HG02798 (cell line): ENCODE measurements around the gene ACBD7.
A peak's percentile ranks its signal among the peaks of the same experiment; 100 is the strongest.

Source experiments
- ATAC-seq: cut with Tn5 transposase; IDR thresholded peaks from one replicate; pipeline ENCODE4 v1.9.1; 2021; ENCODE audit warnings: mild to moderate bottlenecking; ENCODE audit not compliant: unreplicated experiment, poor library complexity

Gene ACBD7

GRCh38 chr10:15088428-15089261 lies at the start of gene ACBD7:
Gene ACBD7, minus strand, starts transcription at chr10:15088776. Its CDS starts 48 bp downstream, at chr10:15088728.
- ATAC-seq: peak; percentile 99

- no peak for ATAC-seq
Observed at GRCh38 chr10:15137636-15138035, 49.1 kb upstream of the ACBD7 start.

- no peak for ATAC-seq
Observed at GRCh38 chr10:15137036-15137359, 48.4 kb upstream of the ACBD7 start.

- ATAC-seq: no peak
Observed at GRCh38 chr10:15136129-15137035, 47.8 kb upstream of the ACBD7 start.

- ATAC-seq: no peak
Observed at GRCh38 chr10:15131330-15131729, 42.8 kb upstream of the ACBD7 start.

GRCh38 chr10:15124908-15125307 lies 36.3 kb upstream of the ACBD7 start:
- no peak for ATAC-seq

- ATAC-seq: no peak
Observed at GRCh38 chr10:15124190-15124589, 35.6 kb upstream of the ACBD7 start.

GRCh38 chr10:15123749-15124184 lies 35.2 kb upstream of the ACBD7 start:
- no peak for ATAC-seq

GRCh38 chr10:15122477-15123030 lies 34.0 kb upstream of the ACBD7 start:
- peak; percentile 94 for ATAC-seq

GRCh38 chr10:15121707-15122106 lies 33.1 kb upstream of the ACBD7 start:
- ATAC-seq: no peak

GRCh38 chr10:15120523-15120922 lies 31.9 kb upstream of the ACBD7 start:
- no peak for ATAC-seq

- ATAC-seq: no peak
Observed at GRCh38 chr10:15118615-15119014, 30.0 kb upstream of the ACBD7 start.

- no peak for ATAC-seq
Observed at GRCh38 chr10:15116225-15116624, 27.6 kb upstream of the ACBD7 start.

GRCh38 chr10:15113766-15114165 lies 25.2 kb upstream of the ACBD7 start:
- no peak for ATAC-seq

GRCh38 chr10:15112657-15113056 lies 24.1 kb upstream of the ACBD7 start:
- ATAC-seq: no peak

GRCh38 chr10:15106352-15107013 lies 17.9 kb upstream of the ACBD7 start:
- peak; percentile 82 for ATAC-seq

- ATAC-seq: no peak
Observed at GRCh38 chr10:15103513-15103912, 14.9 kb upstream of the ACBD7 start.

GRCh38 chr10:15099886-15100285 lies 11.3 kb upstream of the ACBD7 start:
- no peak for ATAC-seq

GRCh38 chr10:15097011-15097812 lies 8.6 kb upstream of the ACBD7 start, which contains the start of gene RPP38:
Gene RPP38, plus strand, starts transcription at chr10:15097355. Its CDS starts 5,960 bp downstream, at chr10:15103315.
- peak; percentile 89 for ATAC-seq

GRCh38 chr10:15096661-15097010 lies 8.1 kb upstream of the ACBD7 start:
- ATAC-seq: peak; percentile 16
